T-helper 9 cell (primary cell): ENCODE measurements around the gene SEMA3C.

Experiments used
- DNase-seq: peaks from one replicate; pipeline ENCODE4 v3.0.0-alpha.2; 2020

The SEMA3C gene

DNA sequence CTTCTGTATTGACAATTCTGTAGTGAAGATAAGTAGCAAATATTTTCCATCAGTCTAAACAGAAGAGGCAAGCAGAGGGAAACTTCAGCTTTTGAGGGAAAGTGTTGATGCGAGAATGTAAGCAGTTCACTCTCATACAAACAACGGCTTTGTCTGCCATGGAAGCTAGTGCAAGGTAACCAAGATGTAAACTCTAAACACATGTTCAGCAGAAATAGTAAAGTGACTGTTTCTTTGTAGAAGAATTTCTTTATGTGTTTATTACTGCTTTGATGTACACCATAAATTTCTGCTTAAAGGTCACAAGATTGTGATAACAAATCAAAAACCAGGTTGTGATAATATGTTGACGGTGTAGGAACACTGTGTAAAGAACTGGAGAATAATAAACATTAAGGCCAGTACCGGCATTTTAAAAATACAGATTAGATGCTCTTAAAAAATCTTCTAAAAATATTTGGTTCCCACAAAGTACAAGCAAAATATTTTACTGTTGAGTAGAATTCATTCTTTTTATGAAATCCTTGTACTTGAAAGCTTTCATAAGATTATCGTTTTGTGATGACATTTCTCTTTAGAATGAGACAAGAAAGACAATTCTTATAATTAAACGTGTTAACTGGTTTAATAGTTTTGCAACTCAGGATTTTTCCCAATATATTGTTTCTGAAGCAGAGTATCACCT is 34.2 kb downstream of the SEMA3C start:
- DNase-seq, result no peak

DNA sequence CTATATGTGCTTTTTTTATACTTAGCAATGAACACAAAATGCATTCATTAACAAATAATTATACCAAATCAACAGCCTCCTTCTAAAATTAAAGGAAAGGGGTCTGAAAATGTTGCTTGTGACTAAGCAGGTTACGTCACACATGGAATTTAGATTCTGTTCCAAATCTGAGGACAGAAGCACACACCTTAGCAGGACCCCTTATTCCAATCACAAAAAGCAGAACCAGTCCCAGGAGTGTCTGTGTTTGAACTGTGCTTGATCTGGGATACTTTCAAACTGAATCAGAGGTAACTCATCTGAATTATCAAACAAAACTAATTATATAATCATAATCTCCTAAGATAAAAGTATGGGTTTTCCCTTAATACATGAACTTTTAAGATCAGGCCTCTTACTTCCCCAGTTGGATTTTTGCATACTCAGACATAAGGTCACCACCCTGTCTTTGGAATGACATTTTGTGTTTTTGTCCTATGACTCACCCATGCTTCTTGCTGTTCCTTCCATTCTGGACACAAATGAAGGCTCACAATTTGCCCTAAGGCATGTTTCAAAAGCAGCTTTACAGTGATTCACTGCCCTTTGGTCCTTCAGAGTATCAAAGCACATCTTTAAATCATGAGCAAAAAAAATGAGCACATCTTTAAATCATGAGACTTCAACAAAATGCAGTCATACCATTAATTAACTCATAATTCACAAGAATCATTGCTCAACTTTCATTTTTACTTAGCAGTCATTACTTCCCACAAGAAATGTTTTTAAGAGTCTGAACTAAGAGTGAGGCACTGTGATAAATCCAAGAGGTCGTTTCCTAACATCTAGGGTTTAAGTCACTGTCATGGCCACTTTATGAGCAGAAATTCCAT is 35.5 kb downstream of the SEMA3C start:
- no peak for DNase-seq

DNA sequence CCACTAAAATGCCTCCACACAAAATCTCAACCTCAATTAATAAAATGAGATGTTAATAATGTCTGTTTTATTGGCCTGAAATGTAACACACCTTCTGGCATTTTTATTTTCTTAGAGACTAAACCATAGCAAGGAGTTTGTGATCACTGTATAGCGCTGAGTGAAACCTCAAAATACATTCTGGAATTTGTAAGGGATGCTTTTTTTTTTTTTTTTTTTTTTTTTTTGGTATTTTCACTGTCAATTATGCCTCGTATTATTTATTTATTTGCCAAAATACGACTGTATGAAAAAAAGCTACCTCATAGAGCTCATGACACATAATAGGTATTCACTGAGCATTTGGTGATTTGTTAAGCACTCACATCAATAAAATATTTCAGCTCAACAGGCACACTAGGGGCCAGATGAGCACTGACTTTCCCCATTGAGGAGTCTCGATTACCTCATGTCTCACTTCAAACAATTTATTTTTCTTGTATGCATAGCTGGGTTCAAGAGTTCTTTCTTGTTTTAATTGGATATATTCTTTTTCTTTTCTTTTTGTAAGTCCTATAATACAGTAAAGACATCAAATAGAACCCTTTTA is 36.5 kb downstream of the SEMA3C start:
- DNase-seq, result no peak

DNA sequence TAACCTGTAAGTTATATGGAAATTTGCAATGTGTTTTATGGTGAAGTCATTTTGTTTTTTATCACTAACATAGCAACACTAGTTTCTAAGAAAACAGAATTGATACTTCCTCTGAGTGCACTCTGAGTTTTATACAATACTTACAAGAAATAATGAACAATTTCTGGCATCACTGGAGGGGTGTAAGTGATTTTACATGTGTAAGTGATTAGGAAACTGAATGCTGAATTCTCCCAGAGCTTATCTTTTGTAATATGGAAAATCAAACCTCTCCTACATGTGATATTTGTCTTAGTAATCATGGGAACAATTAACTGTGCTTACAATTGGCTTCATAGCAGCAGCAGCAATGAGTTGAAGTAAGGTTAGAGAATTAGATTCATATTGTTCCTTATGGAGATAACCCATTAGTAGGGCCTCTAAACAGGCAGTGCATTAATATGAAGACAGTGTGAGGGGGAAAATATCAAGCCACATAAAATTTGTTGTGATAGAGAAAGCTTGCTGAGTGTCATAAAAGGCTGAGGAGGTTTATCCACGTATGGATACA is 37.4 kb downstream of the SEMA3C start:
- DNase-seq, result no peak

DNA sequence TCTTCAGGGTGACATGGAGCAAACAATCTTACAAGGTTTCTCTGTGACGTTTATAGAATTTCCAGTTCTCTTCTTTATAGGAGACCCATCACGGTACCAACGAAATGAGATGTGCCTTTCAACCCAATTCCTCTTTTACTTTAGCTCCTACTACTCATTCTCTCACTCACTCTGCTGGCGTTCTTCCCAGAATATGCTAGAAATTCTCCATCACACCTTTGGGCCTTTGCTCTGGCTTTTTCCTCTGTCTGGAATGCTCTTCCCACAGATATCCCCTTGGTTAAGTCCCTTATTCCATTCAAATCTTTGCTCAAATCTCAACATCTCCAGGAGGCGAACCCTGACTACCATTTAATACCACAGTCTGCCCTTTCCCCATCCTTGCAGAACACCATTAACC is 39.0 kb downstream of the SEMA3C start:
- DNase-seq, result no peak

DNA sequence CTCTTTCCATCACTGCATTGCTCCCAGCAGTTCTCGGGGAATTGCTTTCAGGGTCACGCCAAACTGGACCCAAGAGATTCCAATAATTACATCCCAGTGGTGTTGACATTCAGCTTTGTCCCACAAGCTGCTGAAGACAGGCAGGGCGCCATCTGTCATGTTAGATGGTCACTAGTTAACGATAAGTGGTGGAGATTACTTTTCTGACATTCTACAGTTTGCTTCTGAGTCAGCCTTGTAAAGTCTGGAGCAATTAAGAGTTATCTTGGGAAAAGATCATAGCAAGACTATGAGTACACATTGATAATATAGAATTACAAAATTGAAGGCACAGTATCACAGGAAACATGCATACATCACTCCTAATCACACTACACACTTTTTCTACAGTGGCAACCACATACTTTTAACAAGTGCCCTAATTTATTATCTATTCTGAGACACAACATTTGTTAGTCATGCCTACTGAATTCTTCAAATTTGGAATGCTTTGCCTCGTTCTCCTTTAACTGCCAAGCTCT is 41.9 kb downstream of the SEMA3C start:
- DNase-seq, result no peak

DNA sequence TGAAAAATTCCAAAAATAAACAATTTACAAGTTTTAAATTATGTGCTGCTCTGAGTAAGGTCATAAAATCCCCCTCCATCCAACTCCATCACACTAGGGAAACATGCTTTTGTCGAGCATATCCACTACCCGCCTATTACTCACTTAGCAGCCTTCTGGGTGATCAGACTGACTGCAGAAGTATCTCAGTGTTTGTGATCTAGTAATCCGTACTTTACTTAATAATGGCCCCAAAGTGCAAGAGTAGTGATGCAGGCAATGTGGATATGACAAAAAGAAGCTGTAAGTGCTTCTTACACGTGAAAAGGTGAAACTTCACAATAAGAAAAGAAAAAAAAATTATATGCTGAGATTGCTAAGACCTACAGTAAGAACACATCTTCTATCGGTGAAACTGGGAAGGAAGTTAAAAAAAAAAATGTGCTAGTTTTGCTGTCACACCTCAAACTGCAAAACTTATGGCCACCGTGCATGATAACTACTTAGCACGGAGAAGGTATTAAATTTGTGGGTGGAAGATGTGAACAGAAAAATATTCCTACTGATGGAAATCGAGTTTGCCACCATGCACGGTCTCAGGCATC is 43.2 kb downstream of the SEMA3C start:
- DNase-seq, result no peak

DNA sequence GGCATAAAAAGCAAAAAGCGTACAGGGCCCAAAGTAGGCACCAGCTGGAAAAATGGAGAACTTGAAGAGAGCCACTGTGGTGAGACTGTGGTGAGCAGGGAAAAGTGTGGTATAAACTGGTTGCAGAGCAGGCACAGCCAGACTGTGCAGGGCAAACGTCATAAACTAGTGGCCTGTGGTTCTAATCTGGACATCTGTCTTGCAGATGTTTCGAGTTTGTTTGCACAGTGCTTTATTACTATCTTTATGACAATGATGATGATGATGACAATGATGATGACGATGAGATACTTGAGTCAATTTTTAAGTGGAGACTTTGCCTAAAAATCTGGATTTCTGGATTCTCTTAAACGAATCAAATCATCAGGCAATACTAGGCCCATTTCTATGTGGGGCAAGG is 45.7 kb downstream of the SEMA3C start:
- DNase-seq, result no peak

DNA sequence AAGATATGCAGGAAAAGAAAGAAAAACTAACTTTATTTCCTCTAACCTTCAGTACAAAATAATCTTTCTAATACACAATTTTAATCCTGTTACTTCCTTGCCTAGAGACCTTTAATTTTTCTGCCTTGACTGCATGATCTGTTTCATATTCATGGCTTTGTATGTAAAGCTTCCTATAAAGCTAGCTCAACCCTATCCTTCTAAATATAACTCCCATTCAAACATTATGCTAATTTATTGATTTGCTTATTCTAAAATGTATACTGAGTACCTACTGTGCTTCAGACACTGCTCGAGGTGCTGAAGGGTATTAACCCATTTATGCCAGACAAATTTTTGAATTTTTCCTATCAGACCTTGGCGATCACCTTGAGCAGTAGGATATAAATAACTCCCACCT is 47.6 kb downstream of the SEMA3C start:
- no peak for DNase-seq

DNA sequence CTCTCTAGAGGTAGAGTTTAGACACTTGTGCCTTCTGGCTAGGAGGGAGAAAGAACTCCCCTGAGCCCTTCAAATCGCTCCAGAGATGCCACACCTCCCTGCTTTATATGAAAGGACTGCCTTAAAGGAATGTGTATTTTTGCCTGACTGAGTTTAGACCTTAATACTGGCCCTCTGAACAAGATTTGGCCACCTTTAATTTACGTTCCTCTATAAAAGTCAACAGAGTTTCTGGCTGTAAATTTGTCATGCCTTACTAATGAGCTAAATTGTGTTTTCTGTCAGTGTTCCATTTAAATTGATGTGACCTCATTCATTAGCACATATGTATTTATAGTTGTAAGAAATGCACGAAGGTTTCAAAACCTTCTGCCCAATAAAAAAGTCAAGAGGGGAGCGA is 48.0 kb downstream of the SEMA3C start:
- DNase-seq, result no peak

DNA sequence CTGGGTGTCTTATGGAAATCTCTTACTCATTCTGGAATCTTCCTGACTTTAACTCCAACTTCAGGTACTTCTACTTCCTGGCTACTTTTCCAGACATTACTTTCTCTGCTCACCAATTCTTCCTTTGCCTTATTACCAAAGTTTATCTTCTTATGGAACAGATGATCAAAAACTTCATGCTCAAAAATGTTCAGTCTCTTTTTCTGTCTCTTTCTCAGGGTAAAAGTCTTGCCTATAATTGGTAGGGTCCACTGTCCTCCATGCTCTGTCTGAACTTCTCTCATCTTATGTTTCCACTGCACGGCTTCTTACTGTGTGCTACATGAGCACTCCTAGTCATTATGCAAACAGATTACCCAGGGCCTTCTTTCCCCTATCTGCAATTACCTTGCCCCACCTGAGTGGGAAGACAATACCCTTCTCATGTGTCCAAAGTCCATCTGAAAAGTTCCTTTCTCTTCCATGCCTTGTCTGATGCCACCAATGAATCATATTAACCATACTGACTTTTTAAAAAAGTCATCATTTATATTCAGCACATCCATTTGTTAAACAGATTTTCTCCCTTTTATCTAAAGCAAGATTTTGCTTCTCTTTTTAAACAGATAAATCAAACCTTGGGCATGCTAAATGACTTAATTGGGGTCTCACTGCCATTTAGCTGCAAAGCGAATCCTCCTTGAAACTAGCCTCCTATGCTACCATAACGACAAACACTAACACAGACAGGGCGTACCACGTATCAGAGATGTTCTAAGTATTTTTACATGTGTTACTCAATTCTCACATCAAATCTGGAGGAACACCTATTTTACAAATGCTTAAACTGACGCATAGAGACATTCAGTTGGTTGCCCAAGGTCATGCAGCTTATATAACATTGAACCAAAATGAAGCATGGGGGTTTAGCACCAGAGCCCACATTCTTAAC is 48.8 kb downstream of the SEMA3C start:
- DNase-seq, result no peak

DNA sequence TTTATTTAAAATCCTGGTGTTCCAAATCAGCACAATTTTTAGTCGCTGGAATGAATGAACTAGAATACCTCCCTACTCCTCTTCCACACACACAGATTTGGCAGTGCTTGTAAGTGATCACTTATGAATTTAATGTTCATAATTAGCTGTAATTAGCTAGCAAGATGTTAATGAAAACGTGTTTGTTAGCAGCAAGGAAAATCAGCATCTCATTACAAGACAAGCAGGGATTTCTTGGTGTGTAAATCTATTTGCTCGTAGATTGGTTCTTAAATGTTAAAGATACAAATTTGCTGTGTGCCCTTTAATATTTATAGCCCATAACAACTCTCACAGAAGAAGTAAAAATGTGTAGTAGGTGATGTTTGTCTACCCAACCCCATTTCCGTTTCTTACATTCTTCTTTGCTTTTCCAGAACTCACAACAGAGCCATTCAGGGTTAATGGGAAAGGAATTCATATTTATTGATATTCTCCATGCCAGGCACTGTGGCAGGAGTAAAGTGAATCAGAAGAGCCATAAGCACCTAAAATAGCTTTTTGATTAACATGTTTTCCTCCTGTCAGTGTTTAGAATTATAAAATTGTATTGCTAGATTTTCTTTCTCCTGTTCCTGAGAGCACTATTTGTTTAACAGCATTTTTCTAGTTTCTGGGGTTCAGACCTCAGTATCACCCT is 49.6 kb downstream of the SEMA3C start:
- no peak for DNase-seq

DNA sequence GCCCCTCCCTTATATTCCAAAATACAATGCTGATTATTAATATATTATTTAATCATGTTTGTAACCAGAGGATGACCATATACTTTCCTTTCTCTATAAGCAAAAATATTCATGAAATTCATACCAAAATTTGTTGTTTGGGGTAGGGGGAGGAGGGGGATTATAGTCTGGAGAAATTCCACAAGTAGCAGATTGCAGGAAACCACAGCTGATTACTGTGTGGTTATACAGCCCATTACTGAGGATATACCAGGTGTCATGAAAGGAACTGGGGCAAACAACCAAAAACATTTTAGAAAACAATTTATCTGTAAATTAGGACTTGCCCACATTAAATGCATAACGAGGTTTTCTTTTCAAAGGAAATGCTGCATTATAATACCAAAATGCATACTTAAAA is 50.3 kb downstream of the SEMA3C start:
- no peak for DNase-seq

DNA sequence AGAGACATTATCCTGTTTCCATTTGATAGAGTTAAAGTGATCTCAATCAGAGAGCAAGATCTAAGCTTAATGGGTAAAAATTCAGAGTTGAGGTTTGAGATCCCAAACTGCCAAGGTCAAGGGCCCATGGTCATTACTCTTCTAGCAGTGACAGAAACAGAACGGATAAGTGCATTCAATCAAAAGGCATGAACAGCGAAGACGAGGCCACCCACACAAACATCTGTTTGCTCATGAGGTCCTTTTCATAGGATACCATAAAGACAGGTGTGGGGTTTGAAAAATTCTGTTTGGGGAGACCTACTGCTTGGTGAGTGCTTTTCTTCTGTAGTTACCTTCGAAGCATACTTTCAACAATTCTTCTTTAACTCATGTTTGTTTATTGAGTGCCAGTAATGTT is 58.3 kb downstream of the SEMA3C start:
- DNase-seq, result no peak

DNA sequence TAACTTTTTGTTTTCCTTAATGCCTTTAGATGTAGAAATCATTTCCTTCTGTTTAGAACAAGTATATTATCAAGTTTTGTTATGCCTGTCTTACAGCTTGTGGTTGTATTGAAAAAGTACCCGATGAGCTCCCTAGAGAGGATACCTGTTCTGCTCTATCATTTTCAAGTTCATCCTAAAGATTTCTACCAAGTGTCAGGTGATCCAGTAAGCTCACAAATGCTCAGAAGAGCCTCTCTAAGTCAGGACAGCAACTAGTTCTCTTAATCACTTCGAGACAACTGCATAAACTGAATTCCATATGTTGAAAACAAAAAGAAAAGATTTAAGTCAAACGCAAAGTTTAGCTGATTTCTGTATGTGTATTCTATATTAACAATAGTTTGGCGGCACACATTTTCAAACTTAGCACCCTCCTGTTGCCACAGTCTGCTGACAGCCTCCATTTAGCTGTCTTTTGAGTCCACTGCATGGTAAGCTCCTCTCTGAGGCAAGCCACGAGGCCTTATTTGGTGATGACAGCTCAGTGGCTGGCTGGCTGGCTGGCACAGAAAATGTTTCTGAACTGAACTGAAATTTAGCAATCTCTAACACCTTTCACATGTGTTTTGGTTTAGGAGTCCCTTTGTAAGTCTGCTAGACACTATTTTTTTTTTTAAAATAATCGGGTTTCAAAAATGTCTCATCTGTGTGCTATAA is 59.4 kb downstream of the SEMA3C start:
- DNase-seq, result no peak

DNA sequence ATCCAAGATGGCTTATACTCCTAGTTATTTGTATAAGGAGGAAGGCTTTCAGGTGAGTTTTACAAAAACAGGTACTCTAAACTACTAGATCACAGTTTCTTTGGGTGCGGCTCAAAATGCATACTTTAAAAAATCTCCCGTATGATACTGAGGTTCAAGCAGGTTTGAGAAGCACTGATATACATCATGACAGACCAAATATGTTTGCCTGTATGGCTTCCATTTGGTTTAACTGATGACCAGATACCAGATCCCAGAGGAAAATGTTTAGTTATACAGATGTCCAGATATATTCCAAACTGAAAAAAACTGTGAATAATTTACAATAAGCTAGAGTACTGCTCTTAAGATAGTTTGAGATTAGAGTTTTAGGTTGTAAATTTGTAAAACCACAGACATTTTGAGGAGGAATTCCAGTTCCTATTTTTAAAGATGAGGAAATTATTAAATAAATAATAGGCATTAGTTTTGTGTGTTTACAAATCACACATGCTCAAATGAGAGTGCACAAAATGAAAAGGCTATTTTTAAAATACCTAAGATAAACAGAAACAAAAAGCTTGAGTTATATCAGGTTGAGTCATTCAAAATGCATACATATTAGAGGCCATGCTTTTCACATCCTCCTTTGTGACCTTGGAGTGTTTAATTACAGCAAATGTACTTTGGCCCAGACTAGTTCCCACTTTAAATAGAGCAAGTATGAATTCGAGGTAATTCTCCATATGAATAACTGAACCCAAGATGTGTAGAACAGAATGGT is 60.5 kb downstream of the SEMA3C start:
- no peak for DNase-seq

DNA sequence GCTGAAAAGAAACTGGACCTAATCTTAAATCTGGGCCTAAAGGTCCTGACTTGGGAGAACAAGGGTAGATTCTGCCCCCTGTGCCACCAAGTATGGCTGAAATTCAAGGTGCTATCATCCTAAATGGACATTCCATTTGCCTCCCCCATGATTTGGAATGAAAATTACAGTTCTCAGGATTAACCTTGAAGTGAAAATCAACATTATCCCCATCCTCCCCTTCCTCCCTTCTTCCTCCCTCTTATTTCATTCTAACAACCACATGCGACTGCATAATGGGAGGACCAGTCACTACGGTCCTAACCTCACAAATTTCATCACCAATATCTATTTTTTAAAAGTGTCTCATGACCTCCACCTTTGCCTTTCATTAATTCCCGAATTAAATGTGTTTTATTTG is 62.1 kb downstream of the SEMA3C start:
- no peak for DNase-seq

DNA sequence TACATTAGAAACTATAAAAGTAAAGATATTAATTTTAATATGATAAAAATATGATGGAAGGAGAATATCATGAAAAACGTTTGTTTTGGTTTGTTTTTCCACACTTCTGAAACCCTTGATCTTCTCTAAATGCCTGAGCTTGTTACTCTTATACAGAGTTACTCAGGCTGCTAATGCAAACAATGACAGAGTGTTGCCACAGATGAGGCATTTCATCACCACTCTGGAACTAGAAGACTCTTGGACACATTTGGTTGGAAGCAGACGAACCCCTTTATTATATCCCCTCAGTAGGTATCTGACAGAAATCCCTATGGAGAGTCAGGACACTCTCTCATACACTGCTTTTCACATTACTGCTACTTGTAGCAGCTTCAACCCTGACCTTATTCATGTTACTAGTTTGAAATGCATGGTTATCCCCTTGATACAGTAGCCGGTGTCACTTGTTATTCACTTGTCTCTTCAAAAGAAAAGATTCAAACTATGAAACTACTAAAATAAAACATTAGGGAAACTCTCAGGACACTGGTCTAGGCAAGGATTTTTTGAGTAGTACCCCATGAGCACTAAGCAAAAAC is 66.9 kb downstream of the SEMA3C start:
- no peak for DNase-seq

DNA sequence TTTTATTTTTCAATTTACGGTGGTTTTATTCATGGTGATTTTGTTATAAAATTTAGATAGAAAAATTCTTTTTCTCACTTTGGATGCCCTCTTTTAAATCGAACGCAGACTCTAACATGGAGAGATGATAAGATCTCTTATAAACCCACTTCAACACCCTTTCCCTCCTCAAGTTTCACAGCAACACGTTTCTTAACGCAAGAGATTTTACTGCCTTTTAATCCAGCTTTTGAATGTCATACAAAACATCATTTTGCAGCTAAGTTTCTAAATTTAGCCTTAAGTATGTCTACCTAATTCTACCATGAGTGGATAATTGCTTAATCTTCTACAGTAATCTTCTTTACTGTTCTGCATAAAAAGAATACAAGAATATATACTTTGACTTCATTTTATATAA is 70.0 kb downstream of the SEMA3C start:
- no peak for DNase-seq

DNA sequence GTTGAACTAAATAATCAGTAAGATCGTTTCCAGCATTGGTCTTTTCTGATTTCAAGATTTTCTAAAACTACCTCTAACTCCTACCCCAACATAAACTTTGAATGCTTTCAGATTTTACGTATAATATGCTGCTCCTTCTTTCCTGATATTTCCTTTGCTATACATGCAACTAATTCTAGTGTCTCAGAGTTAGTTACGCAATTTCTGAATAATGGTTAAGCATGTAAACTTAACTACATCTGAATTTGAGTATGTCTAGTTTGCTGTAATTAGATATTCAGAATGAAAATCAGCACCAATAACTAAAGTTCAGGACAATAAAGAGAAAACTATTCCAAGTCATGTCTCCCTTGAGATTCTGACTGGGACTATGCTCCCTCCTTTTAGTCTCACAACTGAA is 71.0 kb downstream of the SEMA3C start:
- no peak for DNase-seq
